VCaP (cell line): ENCODE data around the gene EEF1B2.
"Not testable (repeated sequence)": the region's sequence is repeated elsewhere in the genome, so short reads cannot be mapped to it uniquely, and the experiment has no call there.

Source experiments
- H3K27ac ChIP-seq: fragments of 450-650 bp; 2 replicates; pipeline ENCODE4 v1.5.1; 2017
- TF ChIP-seq, protein P1 (sequence below): fragments of 450-650 bp; conservative IDR thresholded peaks from 2 replicates; pipeline ENCODE4 v1.5.1; 2017; ENCODE audit warnings: mild to moderate bottlenecking, moderate library complexity

The EEF1B2 gene

DNA sequence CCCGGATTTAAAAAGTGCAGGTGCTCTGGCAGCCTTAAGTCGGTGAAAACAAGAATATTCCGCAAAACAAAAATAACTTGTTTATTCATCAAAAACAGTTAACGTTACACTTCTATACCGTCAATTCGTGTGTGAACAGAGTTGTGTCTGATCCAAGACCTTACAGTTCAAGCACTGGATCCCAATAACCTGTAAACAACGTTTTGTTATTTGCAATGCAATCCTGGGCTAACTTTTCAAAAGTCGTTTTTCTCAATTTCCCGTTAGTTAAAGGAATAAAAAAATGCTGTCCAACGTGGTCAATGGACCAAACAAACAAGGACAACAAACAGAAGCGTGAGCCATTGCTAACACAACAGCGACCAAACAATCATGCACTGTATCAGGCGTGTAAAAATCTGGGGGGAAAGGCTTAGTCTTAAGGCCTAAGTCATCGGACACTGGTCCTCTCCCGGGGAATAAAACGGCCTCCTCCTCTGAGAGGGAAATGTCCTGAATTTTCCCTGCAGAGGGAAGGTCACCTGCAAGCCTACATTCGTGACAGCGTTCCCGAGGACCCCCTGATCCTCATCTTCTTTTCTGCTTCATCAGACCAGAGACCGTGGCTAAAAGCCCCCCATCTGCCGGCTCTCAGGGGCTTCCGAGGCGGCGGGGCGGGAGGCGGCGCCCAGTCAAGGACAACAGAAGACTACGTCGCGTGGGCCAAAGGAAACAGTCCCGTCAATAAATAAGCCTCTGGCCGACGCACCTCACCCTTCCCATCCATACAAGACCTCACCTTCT is 941 bp upstream of the EEF1B2 start:
- TF ChIP-seq, protein P1, sequence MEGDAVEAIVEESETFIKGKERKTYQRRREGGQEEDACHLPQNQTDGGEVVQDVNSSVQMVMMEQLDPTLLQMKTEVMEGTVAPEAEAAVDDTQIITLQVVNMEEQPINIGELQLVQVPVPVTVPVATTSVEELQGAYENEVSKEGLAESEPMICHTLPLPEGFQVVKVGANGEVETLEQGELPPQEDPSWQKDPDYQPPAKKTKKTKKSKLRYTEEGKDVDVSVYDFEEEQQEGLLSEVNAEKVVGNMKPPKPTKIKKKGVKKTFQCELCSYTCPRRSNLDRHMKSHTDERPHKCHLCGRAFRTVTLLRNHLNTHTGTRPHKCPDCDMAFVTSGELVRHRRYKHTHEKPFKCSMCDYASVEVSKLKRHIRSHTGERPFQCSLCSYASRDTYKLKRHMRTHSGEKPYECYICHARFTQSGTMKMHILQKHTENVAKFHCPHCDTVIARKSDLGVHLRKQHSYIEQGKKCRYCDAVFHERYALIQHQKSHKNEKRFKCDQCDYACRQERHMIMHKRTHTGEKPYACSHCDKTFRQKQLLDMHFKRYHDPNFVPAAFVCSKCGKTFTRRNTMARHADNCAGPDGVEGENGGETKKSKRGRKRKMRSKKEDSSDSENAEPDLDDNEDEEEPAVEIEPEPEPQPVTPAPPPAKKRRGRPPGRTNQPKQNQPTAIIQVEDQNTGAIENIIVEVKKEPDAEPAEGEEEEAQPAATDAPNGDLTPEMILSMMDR: no peak

DNA sequence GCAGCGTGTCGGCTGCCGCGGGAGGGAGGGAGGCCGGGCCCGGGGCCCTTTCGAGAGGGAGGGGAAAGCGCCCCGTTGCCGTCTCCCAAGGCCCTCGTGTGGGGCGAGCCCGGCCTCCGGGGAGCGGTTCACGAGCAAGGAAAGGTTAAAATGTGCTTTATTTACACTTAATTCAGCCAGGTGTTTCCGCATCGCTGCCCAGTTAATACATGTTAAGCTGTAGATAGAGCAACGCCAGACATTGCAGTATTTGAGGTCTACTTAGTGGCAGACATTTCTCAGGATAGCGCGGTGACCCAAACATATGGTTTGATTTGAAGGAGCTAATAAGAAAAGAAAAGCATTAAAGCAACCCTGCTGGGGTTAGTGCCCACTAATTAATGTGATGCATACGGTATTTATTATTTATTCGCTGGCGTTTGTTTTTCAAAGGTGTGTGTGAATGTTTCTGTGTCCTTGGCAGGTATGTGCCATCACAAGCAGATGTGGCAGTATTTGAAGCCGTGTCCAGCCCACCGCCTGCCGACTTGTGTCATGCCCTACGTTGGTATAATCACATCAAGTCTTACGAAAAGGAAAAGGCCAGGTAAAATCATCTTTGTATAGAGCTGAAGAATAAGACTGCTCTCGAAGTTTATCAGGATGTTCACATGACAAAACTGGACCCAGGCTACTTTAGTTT is 571 bp downstream of the EEF1B2 start:
- TF ChIP-seq, protein P1: no peak
- H3K27ac ChIP-seq: peak overlapping the region; percentile 92

More for the DNA sequence above, 941 bp upstream of the EEF1B2 start:
- peak overlapping the region; percentile 92 for H3K27ac ChIP-seq

DNA sequence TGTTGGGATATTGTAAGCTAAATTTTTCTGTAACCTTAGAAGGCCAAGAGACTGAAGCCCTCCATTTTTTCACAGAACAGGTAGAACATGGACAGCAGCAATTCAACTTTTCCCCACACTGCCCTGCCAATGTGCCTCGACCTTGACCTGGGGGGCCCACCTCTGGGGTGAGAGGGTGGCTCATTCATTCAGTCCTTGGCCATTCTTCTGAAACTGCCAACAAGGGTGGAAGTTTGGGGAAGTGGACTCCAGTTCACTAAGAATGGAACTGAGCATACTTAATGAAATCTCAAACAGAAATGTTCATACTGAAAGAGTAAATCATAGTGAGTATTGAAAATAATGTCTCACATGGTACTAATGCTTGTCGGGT is 1.1 kb downstream of the EEF1B2 start:
- TF ChIP-seq, protein P1: no peak
- H3K27ac ChIP-seq: peak overlapping the region; percentile 92

DNA sequence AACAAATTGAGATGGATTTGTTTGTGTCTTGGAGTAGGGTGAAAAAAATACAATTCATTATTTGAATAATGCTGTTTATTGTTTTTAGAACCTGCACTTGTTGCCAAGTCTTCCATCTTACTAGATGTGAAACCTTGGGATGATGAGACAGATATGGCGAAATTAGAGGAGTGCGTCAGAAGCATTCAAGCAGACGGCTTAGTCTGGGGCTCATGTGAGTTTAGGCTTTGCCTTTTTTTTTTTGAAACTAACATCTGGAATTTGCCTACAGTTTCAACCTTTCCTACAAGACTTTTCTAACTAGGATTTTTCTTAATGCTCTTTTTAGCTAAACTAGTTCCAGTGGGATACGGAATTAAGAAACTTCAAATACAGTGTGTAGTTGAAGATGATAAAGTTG is 2.7 kb downstream of the EEF1B2 start:
- H3K27ac ChIP-seq: peak overlapping the region; percentile 6; the same call in 1 of the 2 replicates

DNA sequence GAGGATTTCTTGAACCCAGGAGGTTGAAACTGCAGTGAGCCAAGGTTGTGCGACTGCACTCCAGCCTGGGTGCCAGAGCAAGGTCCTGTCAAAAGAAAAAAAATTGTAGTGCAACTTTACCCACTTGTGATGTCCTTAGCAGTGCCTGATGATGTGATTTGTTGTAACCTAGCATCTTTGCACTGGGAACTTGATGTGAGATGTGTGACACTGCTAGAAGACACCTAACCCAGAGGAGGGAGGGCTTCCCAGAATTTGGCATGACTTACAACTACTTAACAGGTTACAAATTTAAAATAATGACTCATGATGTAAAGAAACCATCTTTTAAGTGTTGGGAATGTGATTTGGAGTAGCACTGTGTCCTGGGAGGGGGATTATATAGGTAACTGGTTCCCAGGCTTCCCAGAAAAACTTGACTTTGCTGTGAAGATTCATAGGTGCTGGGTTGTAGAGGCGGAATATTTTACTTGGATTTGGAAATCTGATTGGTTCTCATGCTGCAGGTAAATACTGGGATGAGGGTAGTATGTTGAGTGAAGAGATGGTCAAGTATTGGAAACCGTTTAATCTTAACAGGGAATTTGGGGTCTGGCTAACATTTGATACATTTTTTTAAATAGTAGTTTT is 3.7 kb downstream of the EEF1B2 start:
- TF ChIP-seq, protein P1: no peak
- no peak overlapping the region for H3K27ac ChIP-seq

DNA sequence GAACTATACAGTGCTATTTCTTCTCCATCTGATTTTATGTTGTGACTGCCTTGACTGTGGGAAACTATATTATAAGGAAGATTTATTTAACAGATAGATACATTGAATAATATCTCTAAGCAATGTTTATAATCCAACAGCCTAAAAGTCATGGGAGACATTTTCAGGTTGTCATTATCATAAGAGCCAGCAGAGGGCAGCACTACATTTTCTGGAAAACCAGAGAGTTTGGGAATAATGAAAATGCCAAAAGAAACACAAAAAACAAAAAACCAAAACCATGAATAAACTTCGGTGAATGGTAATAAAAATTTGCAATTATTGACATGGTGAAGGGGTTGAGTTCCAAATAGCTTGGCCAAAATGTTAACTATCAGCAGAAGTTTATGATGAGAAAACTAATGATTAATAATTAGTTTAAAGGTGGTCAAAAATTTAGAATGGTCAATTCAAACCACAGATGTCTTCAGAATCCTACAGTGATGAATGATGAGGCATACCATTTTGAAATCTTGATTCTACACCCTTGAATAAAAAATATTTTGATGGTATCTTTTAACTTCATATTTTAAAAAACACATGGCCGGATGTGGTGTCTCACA is 4.7 kb downstream of the EEF1B2 start:
- TF ChIP-seq, protein P1: peak; percentile 82

DNA sequence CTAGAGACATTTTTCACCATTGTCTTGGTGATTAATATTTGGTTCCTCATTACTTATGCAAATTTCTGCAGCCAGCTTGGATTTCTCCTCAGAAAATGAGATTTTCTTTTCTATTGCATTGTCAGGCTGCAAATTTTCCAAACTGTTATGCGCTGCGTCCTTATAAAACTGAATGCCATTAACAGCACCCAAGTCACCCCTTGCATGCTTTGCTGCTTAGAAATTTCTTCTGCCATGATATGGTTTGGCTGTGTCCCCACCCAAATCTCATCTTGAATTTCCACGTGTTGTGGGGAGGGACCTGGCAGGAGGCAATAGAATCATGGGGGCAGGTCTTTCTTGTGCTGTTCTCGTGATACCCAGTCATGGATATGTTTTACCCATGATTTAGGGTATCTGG is 8.5 kb downstream of the EEF1B2 start:
- H3K27ac ChIP-seq: not testable (repeated sequence)

More for the DNA sequence above, 4.7 kb downstream of the EEF1B2 start:
- H3K27ac ChIP-seq: no peak overlapping the region

DNA sequence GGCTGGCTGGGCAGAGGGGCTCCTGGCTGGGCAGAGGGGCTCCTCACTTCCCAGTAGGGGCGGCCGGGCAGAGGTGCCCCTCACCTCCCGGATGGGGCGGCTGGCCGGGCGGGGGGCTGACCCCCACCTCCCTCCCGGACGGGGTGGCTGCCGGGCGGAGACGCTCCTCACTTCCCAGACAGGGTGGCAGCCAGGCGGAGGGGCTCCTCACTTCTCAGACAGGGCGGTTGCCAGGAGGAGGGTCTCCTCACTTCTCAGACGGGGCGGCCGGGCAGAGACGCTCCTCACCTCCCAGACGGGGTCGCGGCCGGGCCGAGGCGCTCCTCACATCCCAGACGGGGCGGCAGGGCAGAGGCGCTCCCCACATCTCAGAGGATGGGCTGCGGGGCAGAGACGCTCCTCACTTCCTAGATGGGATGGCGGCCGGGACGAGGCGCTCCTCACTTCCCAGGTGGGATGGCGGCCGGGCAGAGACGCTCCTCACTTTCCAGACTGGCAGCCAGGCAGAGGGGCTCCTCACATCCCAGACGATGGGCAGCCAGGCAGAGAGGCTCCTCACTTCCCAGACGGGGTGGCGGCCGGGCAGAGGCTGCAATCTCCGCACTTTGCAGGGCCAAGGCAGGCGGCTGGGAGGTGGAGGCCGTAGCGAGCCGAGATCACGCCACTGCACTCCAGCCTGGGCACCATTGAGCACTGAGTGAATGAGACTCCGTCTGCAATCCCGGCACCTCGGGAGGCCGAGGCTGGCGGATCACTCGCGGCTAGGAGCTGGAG is 12.1 kb downstream of the EEF1B2 start:
- not testable (repeated sequence) for H3K27ac ChIP-seq
